ENCODE data around the gene DNAJB9. TPM values are rescaled to one million over a fixed set of nuclear protein-coding genes. Genes with fewer than 3 reads are reported as not detected.

Gene DNAJB9
- total RNA-seq, 1 donor from 2014 or later = 47.9 TPM

GRCh38 chr7:108605559-108606201 lies 36.0 kb downstream of the DNAJB9 start:
- no peak overlapping the region for H3K27ac ChIP-seq (replicated peaks)
- intact Hi-C loops (cut with micrococcal nuclease) = no loop called here
- no peaks in the 10 kb centered on the region for H3K9me3 ChIP-seq (replicated peaks)
- no peak for TF ChIP-seq CTCF (IDR thresholded peaks at IDR 0.05; ENCODE audit: borderline replicate concordance)
- H3K27me3 ChIP-seq (ENCODE audit: low read depth) = no peaks in the 10 kb centered on the region
- H3K36me3 ChIP-seq = no peaks in the 10 kb centered on the region
- no peaks in the 10 kb centered on the region for H3K4me1 ChIP-seq
- no peak overlapping the region for H3K4me3 ChIP-seq
- DNase-seq = no peak

GRCh38 chr7:108609643-108610042 lies 40.0 kb downstream of the DNAJB9 start:
- H3K9me3 ChIP-seq (replicated peaks) = no peaks in the 10 kb centered on the region
- no peak overlapping the region for H3K27ac ChIP-seq (replicated peaks)
- intact Hi-C loops (cut with micrococcal nuclease) = no loop called here
- TF ChIP-seq CTCF (IDR thresholded peaks at IDR 0.05; ENCODE audit: borderline replicate concordance) = no peak
- no peak for DNase-seq
- no peaks in the 10 kb centered on the region for H3K27me3 ChIP-seq (ENCODE audit: low read depth)
- H3K4me1 ChIP-seq = no peaks in the 10 kb centered on the region
- no peak overlapping the region for H3K4me3 ChIP-seq
- H3K36me3 ChIP-seq = no peaks in the 10 kb centered on the region

- Histone ChIP-seq H3K27ac (replicated peaks) (no peak overlapping the region), H3K9me3 (replicated peaks) (no peaks in the 10 kb centered on the region), H3K36me3 (no peaks in the 10 kb centered on the region), H3K4me3 (no peak overlapping the region), H3K27me3 (ENCODE audit: low read depth) (no peaks in the 10 kb centered on the region), H3K4me1 (no peaks in the 10 kb centered on the region)
- TF ChIP-seq CTCF (IDR thresholded peaks at IDR 0.05; ENCODE audit: borderline replicate concordance) = no peak
- intact Hi-C loops (cut with micrococcal nuclease) = no loop called here
- DNase-seq = no peak
Observed at GRCh38 chr7:108611268-108611667, 41.6 kb downstream of the DNAJB9 start.

- peak; percentile 80 for TF ChIP-seq CTCF (IDR thresholded peaks at IDR 0.05; ENCODE audit: borderline replicate concordance)
- intact Hi-C loops (cut with micrococcal nuclease) = no loop called here
- DNase-seq = no peak
Observed at GRCh38 chr7:108613147-108613948, 43.7 kb downstream of the DNAJB9 start.

GRCh38 chr7:108613949-108614381 lies 44.3 kb downstream of the DNAJB9 start:
- Histone ChIP-seq H3K4me1 (no peaks in the 10 kb centered on the region), H3K27ac (replicated peaks) (no peak overlapping the region), H3K4me3 (no peak overlapping the region), H3K27me3 (ENCODE audit: low read depth) (no peaks in the 10 kb centered on the region), H3K36me3 (no peaks in the 10 kb centered on the region), H3K9me3 (replicated peaks) (no peaks in the 10 kb centered on the region)
- DNase-seq = no peak
- no peak for TF ChIP-seq CTCF (IDR thresholded peaks at IDR 0.05; ENCODE audit: borderline replicate concordance)
- intact Hi-C loops (cut with micrococcal nuclease) = no loop called here

More at GRCh38 chr7:108613147-108613948, 43.7 kb downstream of the DNAJB9 start:
- H3K27ac ChIP-seq (replicated peaks) = no peak overlapping the region
- no peaks in the 10 kb centered on the region for H3K4me1 ChIP-seq
- no peak overlapping the region for H3K4me3 ChIP-seq
- H3K27me3 ChIP-seq (ENCODE audit: low read depth) = no peaks in the 10 kb centered on the region
- H3K9me3 ChIP-seq (replicated peaks) = no peaks in the 10 kb centered on the region
- H3K36me3 ChIP-seq = no peaks in the 10 kb centered on the region
